Measurements from ENCODE around the gene TGFBR1.

Gene TGFBR1

GRCh38 chr9:99172124-99173091, 67.5 kb downstream of the TGFBR1 start:
- no peaks in the 10 kb centered on the region for H3K9me3 Mint-ChIP-seq
- H3K4me1 Mint-ChIP-seq = peaks cover 13% of the 10 kb centered on the region
- no peaks in the 10 kb centered on the region for H3K36me3 Mint-ChIP-seq (ENCODE audit: insufficient read depth)
- DNase-seq (ENCODE audit: low spot score in 2 of 2) (no peak), ATAC-seq (replicated peaks; ENCODE audit: extremely low read depth, poor library complexity, severe bottlenecking) (no peak)
- H3K27me3 Mint-ChIP-seq = peaks cover 26% of the 10 kb centered on the region
- H3K4me3 Mint-ChIP-seq = no peak overlapping the region
- no peak overlapping the region for H3K27ac Mint-ChIP-seq (ENCODE audit: low read depth)

- H3K4me3 Mint-ChIP-seq = no peak overlapping the region
- H3K27ac Mint-ChIP-seq (ENCODE audit: low read depth) = no peak overlapping the region
- H3K36me3 Mint-ChIP-seq (ENCODE audit: insufficient read depth) = no peaks in the 10 kb centered on the region
- peaks cover 26% of the 10 kb centered on the region for H3K27me3 Mint-ChIP-seq
- H3K9me3 Mint-ChIP-seq = no peaks in the 10 kb centered on the region
- no peak for DNase-seq (ENCODE audit: low spot score in 2 of 2)
- no peaks in the 10 kb centered on the region for H3K4me1 Mint-ChIP-seq
- ATAC-seq (replicated peaks; ENCODE audit: extremely low read depth, poor library complexity, severe bottlenecking) = no peak
Observed at GRCh38 chr9:99173570-99174504, 68.9 kb downstream of the TGFBR1 start.

- H3K27ac Mint-ChIP-seq (ENCODE audit: low read depth) = no peak overlapping the region
- H3K9me3 Mint-ChIP-seq = no peaks in the 10 kb centered on the region
- no peak for DNase-seq (ENCODE audit: low spot score in 2 of 2)
- no peak for ATAC-seq (replicated peaks; ENCODE audit: extremely low read depth, poor library complexity, severe bottlenecking)
- peaks cover 2% of the 10 kb centered on the region for H3K4me1 Mint-ChIP-seq
- H3K36me3 Mint-ChIP-seq (ENCODE audit: insufficient read depth) = peaks cover 1% of the 10 kb centered on the region
- H3K4me3 Mint-ChIP-seq = no peak overlapping the region
- H3K27me3 Mint-ChIP-seq = peaks cover 10% of the 10 kb centered on the region
Observed at GRCh38 chr9:99176527-99177013, 71.7 kb downstream of the TGFBR1 start.

- no peak overlapping the region for H3K27ac Mint-ChIP-seq (ENCODE audit: low read depth)
- H3K27me3 Mint-ChIP-seq = no peaks in the 10 kb centered on the region
- H3K4me3 Mint-ChIP-seq = no peak overlapping the region
- peaks cover 2% of the 10 kb centered on the region for H3K36me3 Mint-ChIP-seq (ENCODE audit: insufficient read depth)
- no peak for ATAC-seq (replicated peaks; ENCODE audit: extremely low read depth, poor library complexity, severe bottlenecking)
- DNase-seq (ENCODE audit: low spot score in 2 of 2) = no peak
- peaks cover 6% of the 10 kb centered on the region for H3K4me1 Mint-ChIP-seq
- H3K9me3 Mint-ChIP-seq = no peaks in the 10 kb centered on the region
Observed at GRCh38 chr9:99177576-99178366, 72.9 kb downstream of the TGFBR1 start.

GRCh38 chr9:99178912-99179872, 74.3 kb downstream of the TGFBR1 start:
- H3K36me3 Mint-ChIP-seq (ENCODE audit: insufficient read depth) = peaks cover 2% of the 10 kb centered on the region
- H3K27me3 Mint-ChIP-seq = no peaks in the 10 kb centered on the region
- DNase-seq (ENCODE audit: low spot score in 2 of 2) (no peak), ATAC-seq (replicated peaks; ENCODE audit: extremely low read depth, poor library complexity, severe bottlenecking) (no peak)
- H3K4me3 Mint-ChIP-seq = no peak overlapping the region
- no peak overlapping the region for H3K27ac Mint-ChIP-seq (ENCODE audit: low read depth)
- H3K4me1 Mint-ChIP-seq = peaks cover 10% of the 10 kb centered on the region
- H3K9me3 Mint-ChIP-seq = no peaks in the 10 kb centered on the region

- peaks cover 2% of the 10 kb centered on the region for H3K36me3 Mint-ChIP-seq (ENCODE audit: insufficient read depth)
Observed at GRCh38 chr9:99180199-99180598, 75.3 kb downstream of the TGFBR1 start.

GRCh38 chr9:99180662-99181061, 75.7 kb downstream of the TGFBR1 start:
- H3K4me3 Mint-ChIP-seq = no peak overlapping the region
- peaks cover 17% of the 10 kb centered on the region for H3K4me1 Mint-ChIP-seq
- no peaks in the 10 kb centered on the region for H3K9me3 Mint-ChIP-seq
- H3K27me3 Mint-ChIP-seq = no peaks in the 10 kb centered on the region
- ATAC-seq (replicated peaks; ENCODE audit: extremely low read depth, poor library complexity, severe bottlenecking) = no peak
- no peak overlapping the region for H3K27ac Mint-ChIP-seq (ENCODE audit: low read depth)
- no peak for DNase-seq (ENCODE audit: low spot score in 2 of 2)
- peaks cover 2% of the 10 kb centered on the region for H3K36me3 Mint-ChIP-seq (ENCODE audit: insufficient read depth)

More at GRCh38 chr9:99180199-99180598, 75.3 kb downstream of the TGFBR1 start:
- Mint-ChIP-seq H3K27ac (ENCODE audit: low read depth) (no peak overlapping the region), H3K4me1 (peaks cover 17% of the 10 kb centered on the region), H3K4me3 (no peak overlapping the region), H3K9me3 (no peaks in the 10 kb centered on the region), H3K27me3 (no peaks in the 10 kb centered on the region)
- no peak for DNase-seq (ENCODE audit: low spot score in 2 of 2)
- no peak for ATAC-seq (replicated peaks; ENCODE audit: extremely low read depth, poor library complexity, severe bottlenecking)

- Mint-ChIP-seq H3K36me3 (ENCODE audit: insufficient read depth) (peaks cover 2% of the 10 kb centered on the region), H3K4me3 (no peak overlapping the region), H3K27ac (ENCODE audit: low read depth) (no peak overlapping the region), H3K27me3 (no peaks in the 10 kb centered on the region), H3K9me3 (no peaks in the 10 kb centered on the region), H3K4me1 (peaks cover 17% of the 10 kb centered on the region)
- no peak for DNase-seq (ENCODE audit: low spot score in 2 of 2)
- ATAC-seq (replicated peaks; ENCODE audit: extremely low read depth, poor library complexity, severe bottlenecking) = no peak
Observed at GRCh38 chr9:99181206-99181605, 76.3 kb downstream of the TGFBR1 start.

- no peaks in the 10 kb centered on the region for H3K27me3 Mint-ChIP-seq
- peaks cover 17% of the 10 kb centered on the region for H3K4me1 Mint-ChIP-seq
- no peaks in the 10 kb centered on the region for H3K9me3 Mint-ChIP-seq
- no peak overlapping the region for H3K4me3 Mint-ChIP-seq
- ATAC-seq (replicated peaks; ENCODE audit: extremely low read depth, poor library complexity, severe bottlenecking) (peak; percentile 31), DNase-seq (ENCODE audit: low spot score in 2 of 2) (no peak)
- H3K36me3 Mint-ChIP-seq (ENCODE audit: insufficient read depth) = peaks cover 2% of the 10 kb centered on the region
- no peak overlapping the region for H3K27ac Mint-ChIP-seq (ENCODE audit: low read depth)
Observed at GRCh38 chr9:99181621-99182020, 76.7 kb downstream of the TGFBR1 start.

- Mint-ChIP-seq H3K9me3 (no peaks in the 10 kb centered on the region), H3K27me3 (no peaks in the 10 kb centered on the region), H3K36me3 (ENCODE audit: insufficient read depth) (peaks cover 2% of the 10 kb centered on the region), H3K27ac (ENCODE audit: low read depth) (no peak overlapping the region), H3K4me3 (no peak overlapping the region), H3K4me1 (peaks cover 17% of the 10 kb centered on the region)
- DNase-seq (ENCODE audit: low spot score in 2 of 2) = no peak
- no peak for ATAC-seq (replicated peaks; ENCODE audit: extremely low read depth, poor library complexity, severe bottlenecking)
Observed at GRCh38 chr9:99182356-99182755, 77.4 kb downstream of the TGFBR1 start.

GRCh38 chr9:99183616-99184015, 78.7 kb downstream of the TGFBR1 start:
- ATAC-seq (replicated peaks; ENCODE audit: extremely low read depth, poor library complexity, severe bottlenecking) (no peak), DNase-seq (ENCODE audit: low spot score in 2 of 2) (no peak)
- H3K36me3 Mint-ChIP-seq (ENCODE audit: insufficient read depth) = peaks cover 2% of the 10 kb centered on the region
- peaks cover 6% of the 10 kb centered on the region for H3K27me3 Mint-ChIP-seq
- no peak overlapping the region for H3K4me3 Mint-ChIP-seq
- H3K4me1 Mint-ChIP-seq = peaks cover 17% of the 10 kb centered on the region
- no peaks in the 10 kb centered on the region for H3K9me3 Mint-ChIP-seq
- H3K27ac Mint-ChIP-seq (ENCODE audit: low read depth) = no peak overlapping the region

Measured in central memory CD8-positive, alpha-beta T cell (primary cell).